Measurements from ENCODE around the gene MPRIP.

DNA sequence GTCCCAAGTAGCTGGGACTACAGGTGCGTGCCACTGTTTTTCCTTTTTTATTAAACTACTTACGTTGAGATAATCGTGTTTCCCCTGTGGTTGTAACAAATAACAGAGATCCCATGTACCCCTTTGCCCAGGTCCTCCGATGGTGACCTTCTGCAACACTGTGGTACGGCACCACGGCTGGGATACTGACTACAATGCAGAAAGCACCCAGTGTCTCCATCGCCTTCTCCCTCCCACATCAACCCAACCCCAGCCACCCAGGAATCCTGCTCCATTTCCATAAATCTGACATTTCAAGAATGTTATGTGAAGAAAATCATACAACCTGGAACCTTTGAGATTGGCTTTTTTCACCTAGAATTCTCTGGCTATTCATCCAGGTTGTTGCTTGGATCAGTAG is 22.1 kb downstream of the MPRIP start:
- TF ChIP-seq EP300 (IDR thresholded peaks at IDR 0.05; ENCODE audit: borderline replicate concordance) (no peak), CREB1 (IDR thresholded peaks at IDR 0.05; ENCODE audit: low read depth) (no peak)

Data from Ishikawa (cell line).